ENCODE data around the gene GTPBP4.

DNA sequence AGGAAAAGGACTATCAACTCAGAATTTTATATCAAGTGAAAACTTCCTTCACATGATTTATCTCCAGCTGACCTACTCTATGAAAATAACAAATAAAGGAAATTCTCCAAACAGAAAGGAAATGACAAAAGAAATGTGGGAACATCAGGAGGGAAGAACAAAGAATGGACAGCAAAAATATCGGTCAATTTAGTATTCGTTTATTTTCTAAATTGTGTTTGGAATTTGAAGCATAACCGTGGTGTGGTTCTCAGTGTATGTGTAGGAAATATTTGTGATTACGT lies 76.7 kb downstream of the GTPBP4 start:
- TF ChIP-seq, protein P1, sequence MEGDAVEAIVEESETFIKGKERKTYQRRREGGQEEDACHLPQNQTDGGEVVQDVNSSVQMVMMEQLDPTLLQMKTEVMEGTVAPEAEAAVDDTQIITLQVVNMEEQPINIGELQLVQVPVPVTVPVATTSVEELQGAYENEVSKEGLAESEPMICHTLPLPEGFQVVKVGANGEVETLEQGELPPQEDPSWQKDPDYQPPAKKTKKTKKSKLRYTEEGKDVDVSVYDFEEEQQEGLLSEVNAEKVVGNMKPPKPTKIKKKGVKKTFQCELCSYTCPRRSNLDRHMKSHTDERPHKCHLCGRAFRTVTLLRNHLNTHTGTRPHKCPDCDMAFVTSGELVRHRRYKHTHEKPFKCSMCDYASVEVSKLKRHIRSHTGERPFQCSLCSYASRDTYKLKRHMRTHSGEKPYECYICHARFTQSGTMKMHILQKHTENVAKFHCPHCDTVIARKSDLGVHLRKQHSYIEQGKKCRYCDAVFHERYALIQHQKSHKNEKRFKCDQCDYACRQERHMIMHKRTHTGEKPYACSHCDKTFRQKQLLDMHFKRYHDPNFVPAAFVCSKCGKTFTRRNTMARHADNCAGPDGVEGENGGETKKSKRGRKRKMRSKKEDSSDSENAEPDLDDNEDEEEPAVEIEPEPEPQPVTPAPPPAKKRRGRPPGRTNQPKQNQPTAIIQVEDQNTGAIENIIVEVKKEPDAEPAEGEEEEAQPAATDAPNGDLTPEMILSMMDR (conservative IDR thresholded peaks at IDR 0.05; ENCODE audit: low read depth, low read length): no peak
- no peak for TF ChIP-seq EZH2 (IDR thresholded peaks at IDR 0.05; ENCODE audit: borderline replicate concordance, low read depth, low read length, poor library complexity, severe bottlenecking)
